DOHH2 (cell line): ENCODE results near the gene C16orf89.
"Not testable (repeated sequence)": the region's sequence is repeated elsewhere in the genome, so short reads cannot be mapped to it uniquely, and the experiment has no call there.

ENCODE experiments used
- CTCF ChIP-seq: fragments of 200-600 bp; sonication (generic); IDR thresholded peaks from one replicate; pipeline ENCODE4 v1.5.1; 2014; ENCODE audit warnings: antibody characterized with exemption, mild to moderate bottlenecking, low read depth, low read length; ENCODE audit not compliant: poor library complexity, severe bottlenecking
- EZH2phosphoT487 ChIP-seq: fragments of 200-600 bp; sonication (generic); IDR thresholded peaks from 2 replicates; pipeline ENCODE4 v1.6.1; 2017; ENCODE audit warnings: borderline replicate concordance, mild to moderate bottlenecking, antibody characterized with exemption, low read length, moderate library complexity, mixed read lengths

GRCh38 chr16:5095145-5095830, 29.5 kb upstream of the C16orf89 start:
- TF ChIP-seq CTCF, EZH2phosphoT487: not testable (repeated sequence)
